ENCODE results near the gene DIO3. TPM values are rescaled to one million over a fixed set of nuclear protein-coding genes. Genes with fewer than 3 reads are reported as not detected.

DIO3 gene
- total RNA-seq, 1 experiment from 2014 or later = not detected

- Histone ChIP-seq H2BK12ac (ENCODE audit: insufficient read length, low read depth, low read length) (no peak overlapping the region), H4K20me1 (ENCODE audit: control insufficient read depth, insufficient read depth, insufficient read length) (peaks cover 3% of the 10 kb centered on the region), H3T11ph (ENCODE audit: low read length) (no peak overlapping the region), H3K23me2 (ENCODE audit: insufficient read length, low read depth, low read length, poor library complexity, severe bottlenecking) (no peaks in the 10 kb centered on the region), H3K4ac (ENCODE audit: low read depth, low read length) (no peak overlapping the region), H2AFZ (ENCODE audit: low read length) (no peak overlapping the region), H3K27me3 (ENCODE audit: insufficient read depth, low read length) (no peaks in the 10 kb centered on the region; the same call in 1 of the 2 replicates), H3K56ac (ENCODE audit: insufficient read length, low read depth, low read length) (no peak overlapping the region), H4K5ac (ENCODE audit: insufficient read length, low read depth, low read length) (no peak overlapping the region), H2BK120ac (ENCODE audit: low read depth, low read length, poor library complexity, severe bottlenecking) (no peak overlapping the region), H3K4me2 (ENCODE audit: insufficient read depth, insufficient read length, low read length) (no peak overlapping the region), H2BK5ac (ENCODE audit: insufficient read length, low read length) (no peak overlapping the region), H4K8ac (replicated peaks; ENCODE audit: insufficient read length, low read depth, low read length) (no peak overlapping the region), H3K79me1 (ENCODE audit: insufficient read depth, low read depth, low read length, poor library complexity, severe bottlenecking) (no peaks in the 10 kb centered on the region), H4K91ac (ENCODE audit: insufficient read length, low read depth, low read length) (no peak overlapping the region), H3K23ac (ENCODE audit: insufficient read length, low read depth, low read length) (no peak overlapping the region), H3K27ac (ENCODE audit: insufficient read length, low read depth, low read length) (no peak overlapping the region), H3K18ac (ENCODE audit: insufficient read length, low read depth, low read length) (no peak overlapping the region), H2AK5ac (ENCODE audit: insufficient read length, low read length) (no peak overlapping the region), H2BK15ac (ENCODE audit: low read depth, low read length) (no peak overlapping the region), H3K9me3 (ENCODE audit: control insufficient read depth, low read depth, low read length) (no peaks in the 10 kb centered on the region), H2BK20ac (ENCODE audit: low read depth, low read length, poor library complexity, severe bottlenecking) (no peak overlapping the region), H3K4me1 (ENCODE audit: insufficient read depth, low read length) (no peaks in the 10 kb centered on the region), H3K79me2 (ENCODE audit: insufficient read depth, low read length) (no peaks in the 10 kb centered on the region), H3K9ac (ENCODE audit: extremely low read depth, insufficient read length, low read length) (no peak overlapping the region), H3K14ac (ENCODE audit: insufficient read depth, low read length) (no peak overlapping the region)
- Mint-ChIP-seq H3K27ac (no peak overlapping the region), H3K27me3 (ENCODE audit: low read depth) (peaks cover 31% of the 10 kb centered on the region), H3K9me3 (peaks cover 0 to 2% of the 10 kb centered on the region in 2 experiments; a peak in 2 of 5 replicates), H3K4me1 (no peaks in the 10 kb centered on the region), H3K36me3 (ENCODE audit: insufficient read depth in 1 of 3, low read depth in 3 of 3) (no peaks in the 10 kb centered on the region; a peak in 1 of 7 replicates), H3K4me3 (no peak overlapping the region)
- TF ChIP-seq CTCF (conservative IDR thresholded peaks at IDR 0.05) = no peak
- WGBS (ENCODE audit: extremely low coverage, insufficient read length, low lambda C conversion rate) = no CpG with 5 or more reads among the region's 9 CpGs
- DNase-seq = no peak
Observed at GRCh38 chr14:101581806-101582205, 20.5 kb downstream of the DIO3 start.

Measured in H9 (cell line).